Nephron progenitor cell (in vitro differentiated cells): Measurements from ENCODE around the gene VSNL1.
A peak's percentile ranks its signal among the peaks of the same experiment; 100 is the strongest.

Source experiments
- DNase-seq: peaks from one replicate; pipeline ENCODE4 v3.0.0; 2021
- H3K27ac Mint-ChIP-seq: 2 replicates; pipeline ENCODE4 v1.8.0; 2021; ENCODE audit warnings: mild to moderate bottlenecking, moderate library complexity, mixed read lengths
- H3K27me3 Mint-ChIP-seq: 2 replicates; pipeline ENCODE4 v1.8.0; 2021; ENCODE audit warnings: mild to moderate bottlenecking, low read depth, mixed read lengths; ENCODE audit not compliant: poor library complexity
- H3K36me3 Mint-ChIP-seq: 2 replicates; pipeline ENCODE4 v1.8.0; 2021; ENCODE audit warnings: low read depth, mixed read lengths
- H3K4me1 Mint-ChIP-seq: 2 replicates; pipeline ENCODE4 v1.8.0; 2021; ENCODE audit warnings: mixed read lengths
- H3K4me3 Mint-ChIP-seq: 2 replicates; pipeline ENCODE4 v1.8.0; 2021; ENCODE audit warnings: mild to moderate bottlenecking, moderate library complexity, mixed read lengths
- H3K9me3 Mint-ChIP-seq: 2 replicates; pipeline ENCODE4 v1.8.0; 2021; ENCODE audit warnings: mild to moderate bottlenecking, moderate library complexity, mixed read lengths
- TF ChIP-seq, protein P1 (sequence below): fragments of 200-600 bp; sonication (generic); IDR thresholded peaks from 2 replicates; pipeline ENCODE4 v1.5.0; 2021; ENCODE audit warnings: antibody characterized with exemption

The VSNL1 gene

DNA sequence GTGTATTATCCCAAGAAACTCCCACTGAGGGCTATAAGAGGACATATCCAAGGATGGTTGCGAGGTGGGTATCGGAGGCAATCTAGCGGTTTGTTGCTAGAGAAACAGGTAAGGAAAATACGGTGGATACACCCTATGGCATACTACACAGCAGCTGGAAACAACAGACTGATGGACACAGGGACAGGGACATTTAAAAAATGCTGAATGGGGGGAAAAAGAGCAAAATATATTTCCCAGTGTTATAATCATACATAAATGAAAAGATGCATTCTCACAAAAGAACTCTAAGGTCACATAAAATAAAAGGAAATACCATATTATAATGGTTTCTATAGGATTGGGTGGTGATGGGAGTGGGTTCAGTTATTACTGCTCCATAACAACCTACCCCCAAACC is 117.3 kb downstream of the VSNL1 start:
- H3K27me3 Mint-ChIP-seq: no peaks in the 10 kb centered on the region
- DNase-seq: no peak
- no peak overlapping the region for H3K4me3 Mint-ChIP-seq
- H3K9me3 Mint-ChIP-seq: no peaks in the 10 kb centered on the region
- no peaks in the 10 kb centered on the region for H3K4me1 Mint-ChIP-seq
- TF ChIP-seq, protein P1, sequence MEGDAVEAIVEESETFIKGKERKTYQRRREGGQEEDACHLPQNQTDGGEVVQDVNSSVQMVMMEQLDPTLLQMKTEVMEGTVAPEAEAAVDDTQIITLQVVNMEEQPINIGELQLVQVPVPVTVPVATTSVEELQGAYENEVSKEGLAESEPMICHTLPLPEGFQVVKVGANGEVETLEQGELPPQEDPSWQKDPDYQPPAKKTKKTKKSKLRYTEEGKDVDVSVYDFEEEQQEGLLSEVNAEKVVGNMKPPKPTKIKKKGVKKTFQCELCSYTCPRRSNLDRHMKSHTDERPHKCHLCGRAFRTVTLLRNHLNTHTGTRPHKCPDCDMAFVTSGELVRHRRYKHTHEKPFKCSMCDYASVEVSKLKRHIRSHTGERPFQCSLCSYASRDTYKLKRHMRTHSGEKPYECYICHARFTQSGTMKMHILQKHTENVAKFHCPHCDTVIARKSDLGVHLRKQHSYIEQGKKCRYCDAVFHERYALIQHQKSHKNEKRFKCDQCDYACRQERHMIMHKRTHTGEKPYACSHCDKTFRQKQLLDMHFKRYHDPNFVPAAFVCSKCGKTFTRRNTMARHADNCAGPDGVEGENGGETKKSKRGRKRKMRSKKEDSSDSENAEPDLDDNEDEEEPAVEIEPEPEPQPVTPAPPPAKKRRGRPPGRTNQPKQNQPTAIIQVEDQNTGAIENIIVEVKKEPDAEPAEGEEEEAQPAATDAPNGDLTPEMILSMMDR: no peak
- H3K27ac Mint-ChIP-seq: no peak overlapping the region
- H3K36me3 Mint-ChIP-seq: peaks cover 11% of the 10 kb centered on the region

DNA sequence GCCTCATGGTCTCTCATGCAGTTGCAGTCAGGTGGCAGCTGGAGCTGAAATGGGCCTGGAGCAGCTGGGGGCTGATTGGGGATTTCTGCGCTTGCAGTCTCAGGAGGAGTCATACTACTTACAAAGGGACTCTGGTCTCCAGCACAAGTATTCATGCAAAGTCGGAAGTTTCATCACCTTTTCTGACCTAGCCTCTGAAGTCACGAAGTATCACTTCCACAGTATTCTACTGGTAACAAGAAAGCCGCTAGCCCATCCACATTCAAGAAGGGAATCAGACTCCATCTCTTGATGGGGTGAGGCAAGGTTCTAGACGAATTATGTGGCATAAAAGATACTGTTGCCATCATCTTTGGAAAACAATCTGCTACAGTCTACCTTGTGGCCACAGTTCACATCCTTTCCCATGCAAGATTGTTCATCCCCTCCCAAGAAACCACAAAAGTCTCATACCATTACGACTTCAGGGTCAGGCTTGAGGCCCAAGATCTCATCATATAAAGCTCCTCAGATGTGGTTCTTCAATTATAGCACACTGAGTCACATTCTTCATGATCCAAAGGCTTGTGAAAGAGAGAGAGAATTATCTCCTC is 117.9 kb downstream of the VSNL1 start:
- TF ChIP-seq, protein P1: no peak
- no peak overlapping the region for H3K4me3 Mint-ChIP-seq
- no peaks in the 10 kb centered on the region for H3K9me3 Mint-ChIP-seq
- H3K4me1 Mint-ChIP-seq: no peaks in the 10 kb centered on the region
- peaks cover 17% of the 10 kb centered on the region for H3K36me3 Mint-ChIP-seq
- DNase-seq: no peak
- no peaks in the 10 kb centered on the region for H3K27me3 Mint-ChIP-seq
- no peak overlapping the region for H3K27ac Mint-ChIP-seq

DNA sequence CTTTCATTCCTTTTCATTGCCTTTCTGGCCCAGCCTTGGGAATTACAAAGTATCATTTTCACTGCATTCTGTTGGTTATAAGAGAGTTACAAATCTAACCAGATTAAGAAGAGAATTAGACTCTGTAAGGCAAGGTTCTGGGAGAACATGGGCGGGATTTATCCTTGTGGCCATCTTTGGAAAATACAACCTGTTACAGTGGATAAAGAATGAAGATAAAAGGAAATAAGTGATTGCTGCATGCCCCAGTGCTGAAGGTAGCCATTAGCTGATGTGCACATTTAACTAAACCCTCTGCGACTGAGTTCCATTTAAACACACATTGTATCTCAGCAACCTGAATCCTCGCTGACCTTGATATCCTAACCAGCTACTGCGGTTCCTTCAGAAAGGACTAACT is 119.7 kb downstream of the VSNL1 start:
- TF ChIP-seq, protein P1: no peak

DNA sequence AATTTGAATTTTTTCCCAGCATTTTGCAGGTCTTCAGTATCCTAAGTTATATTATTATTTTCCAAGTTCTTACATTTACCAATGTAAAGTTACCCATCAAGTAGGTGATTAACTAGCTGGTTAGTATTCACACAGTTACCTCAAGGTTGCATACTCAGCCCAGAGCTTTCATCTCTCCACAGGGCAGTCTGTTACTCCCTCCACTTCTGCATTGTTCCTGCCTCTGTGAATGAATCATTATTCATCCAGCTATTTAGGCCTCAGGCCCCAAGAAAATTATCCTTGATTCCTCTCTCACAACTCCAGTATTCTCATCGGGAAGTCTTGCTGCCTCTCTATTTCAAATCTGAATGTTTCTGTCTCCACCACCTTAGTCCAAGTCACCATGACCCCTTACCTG is 121.0 kb downstream of the VSNL1 start:
- Mint-ChIP-seq H3K4me3 (no peak overlapping the region), H3K36me3 (peaks cover 38% of the 10 kb centered on the region), H3K27ac (peak overlapping the region; percentile 13), H3K27me3 (no peaks in the 10 kb centered on the region), H3K4me1 (no peaks in the 10 kb centered on the region), H3K9me3 (no peaks in the 10 kb centered on the region)
- TF ChIP-seq, protein P1: no peak
- DNase-seq: no peak

More for the DNA sequence above, 119.7 kb downstream of the VSNL1 start:
- no peaks in the 10 kb centered on the region for H3K4me1 Mint-ChIP-seq
- H3K4me3 Mint-ChIP-seq: no peak overlapping the region
- DNase-seq: no peak
- no peaks in the 10 kb centered on the region for H3K9me3 Mint-ChIP-seq
- no peak overlapping the region for H3K27ac Mint-ChIP-seq
- peaks cover 29% of the 10 kb centered on the region for H3K36me3 Mint-ChIP-seq
- H3K27me3 Mint-ChIP-seq: no peaks in the 10 kb centered on the region

DNA sequence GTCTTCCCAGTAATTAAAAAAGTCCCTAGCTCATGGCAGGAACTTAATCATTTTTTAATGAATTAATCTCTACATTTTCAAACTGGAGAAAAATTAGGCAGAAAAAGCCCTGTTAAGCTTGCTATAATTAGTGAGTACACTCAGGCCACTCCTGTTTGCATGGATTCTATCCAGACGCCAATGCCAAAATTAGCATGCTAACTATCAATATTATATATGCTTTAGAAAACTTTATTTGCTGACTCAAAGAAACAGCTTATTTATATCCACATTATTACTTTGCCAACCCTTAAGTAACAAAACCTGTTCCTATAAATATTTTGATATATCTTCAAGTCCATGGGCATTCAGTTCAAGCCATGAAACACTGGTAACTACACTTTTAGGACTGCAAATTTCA is 122.2 kb downstream of the VSNL1 start:
- peaks cover 39% of the 10 kb centered on the region for H3K36me3 Mint-ChIP-seq
- no peaks in the 10 kb centered on the region for H3K4me1 Mint-ChIP-seq
- TF ChIP-seq, protein P1: no peak
- no peak overlapping the region for H3K27ac Mint-ChIP-seq
- H3K9me3 Mint-ChIP-seq: no peaks in the 10 kb centered on the region
- no peak for DNase-seq
- H3K4me3 Mint-ChIP-seq: no peak overlapping the region
- no peaks in the 10 kb centered on the region for H3K27me3 Mint-ChIP-seq

DNA sequence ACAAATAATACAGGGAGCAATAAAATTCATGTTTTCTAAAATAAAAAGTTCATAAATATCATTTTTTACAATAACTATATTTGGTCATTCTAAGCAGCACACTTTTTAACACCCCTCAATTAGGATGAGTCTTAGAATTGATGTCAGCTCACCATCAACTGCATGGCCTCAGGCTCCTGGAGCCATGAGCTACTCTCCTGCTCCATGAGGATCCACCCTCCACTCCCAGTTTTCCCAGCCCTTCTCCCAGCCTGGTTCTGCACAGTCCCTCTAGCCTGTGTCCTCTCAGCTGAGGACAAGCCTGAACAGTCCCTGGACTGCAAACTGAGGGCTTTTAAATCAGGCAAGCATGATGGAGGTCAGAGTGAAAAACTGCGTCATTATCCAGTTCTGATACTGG is 124.0 kb downstream of the VSNL1 start:
- DNase-seq: no peak
- no peak overlapping the region for H3K4me3 Mint-ChIP-seq
- H3K27me3 Mint-ChIP-seq: no peaks in the 10 kb centered on the region
- no peaks in the 10 kb centered on the region for H3K9me3 Mint-ChIP-seq
- TF ChIP-seq, protein P1: no peak
- H3K27ac Mint-ChIP-seq: peak overlapping the region; percentile 40
- H3K4me1 Mint-ChIP-seq: no peaks in the 10 kb centered on the region
- peaks cover 55% of the 10 kb centered on the region for H3K36me3 Mint-ChIP-seq
